Pancreas (tissue), 10 donors: ENCODE results near the gene SORCS3. TPM values are rescaled to one million over a fixed set of nuclear protein-coding genes. Genes with fewer than 3 reads are reported as not detected.

ENCODE experiments used
- ATAC-seq, 4 donors: fragments of 200-7000 bp; cut with Tn5 transposase; one replicate each; pipeline versions ENCODE4 v1.8.0 to v1.9.1; 2020; ENCODE audit warnings: mild to moderate bottlenecking in 4 of 4, moderate library complexity in 4 of 4
- DNase-seq, 6 donors: peaks; one replicate each; pipeline ENCODE4 v3.0.0-alpha.2; 2020
- FAIRE-seq: peaks from 2 replicates; lab custom pipeline; 2012; peaks lifted over from hg19 to GRCh38; lab: Jason Lieb, UNC
- H3K27ac ChIP-seq, 4 donors: fragments of 200-600 bp; sonication (generic); 1 replicate in 3 of 4; 2 replicates in 1 of 4; pipeline versions ENCODE4 v1.5.0 to v1.8.0; 2020
- H3K27me3 ChIP-seq, 4 donors: fragments of 200-600 bp; one replicate each; pipeline ENCODE4 v1.8.0; 2021
- H3K36me3 ChIP-seq, 3 donors: fragments of 200-600 bp; sonication (generic) in 1 of 3; one replicate each; pipeline versions ENCODE4 v1.5.0 to v1.8.0; 2020 to 2021
- H3K4me1 ChIP-seq, 3 donors: fragments of 200-600 bp; one replicate each; pipeline ENCODE4 v1.8.0; 2021
- H3K4me3 ChIP-seq, 4 donors: fragments of 200-600 bp; sonication (generic) in 2 of 4; one replicate each; pipeline versions ENCODE4 v1.5.0 to v1.8.0; 2020 to 2021
- H3K9me3 ChIP-seq, 4 donors: fragments of 200-600 bp; one replicate each; pipeline ENCODE4 v1.8.0; 2021
- WGBS, 2 donors: extraction: QIAGEN DNeasy Blood & Tissue Kit; methylation state at CpG; one replicate each; pipeline ENCODE4 v1.1.7; 2013; 5-methylcytosine and 5-hydroxymethylcytosine counted together
- intact Hi-C, 3 donors: fragments of 100-400 bp; cut with DNase I; formaldehyde crosslinking; loops; one replicate each; pipeline versions ENCODE4 v1.11.1 to v1.14.2; 2022
- polyA plus RNA-seq, 2 donors: library from polyadenylated mRNA; stranded (reverse); fragments of 200-250 nt; gene quantifications; one replicate each; pipeline ENCODE4 v1.2.3, GENCODE V29; 2013
- total RNA-seq, 6 donors: library from RNA; stranded (reverse); fragmentation: NEBNext Ultra II Directional in 4 of 6; extraction: Animal tissue kit (Norgen Biotek cat#: 25700) in 4 of 6; gene quantifications; one replicate each; pipeline versions ENCODE4 v1.2.1 to v1.2.4, GENCODE V29; 2021 to 2023
- TF ChIP-seq, protein P1 (sequence below), 4 donors: fragments of 200-600 bp; sonication (generic) in 3 of 4; IDR thresholded peaks; one replicate each; pipeline versions ENCODE4 v1.5.0 to v1.8.0; 2021; ENCODE audit warnings: antibody characterized with exemption in 4 of 4
- donor health status: healthy with polysubstance abuse.
- donor health status: DM: no; HTN: no; CAD: no; lungs with moderate emphysema.
- donor health status: DM: no; HTN: no; CAD: no.
- donor health status: control.
- donor health status: control.
- donor health status: Bipolar disorder and iron deficiency.
- donor health status: DM: yes; HTN: yes; CAD: no.
- donor health status: DM: no; HTN: no; CAD: no.
- donor health status: DM: no; HTN: no; CAD: no.
- donor health status: DM: yes; HTN: yes; CAD: no.

The SORCS3 gene
- total and polyA plus RNA-seq, 8 donors = 0.02 TPM; not detected in 7

DNA sequence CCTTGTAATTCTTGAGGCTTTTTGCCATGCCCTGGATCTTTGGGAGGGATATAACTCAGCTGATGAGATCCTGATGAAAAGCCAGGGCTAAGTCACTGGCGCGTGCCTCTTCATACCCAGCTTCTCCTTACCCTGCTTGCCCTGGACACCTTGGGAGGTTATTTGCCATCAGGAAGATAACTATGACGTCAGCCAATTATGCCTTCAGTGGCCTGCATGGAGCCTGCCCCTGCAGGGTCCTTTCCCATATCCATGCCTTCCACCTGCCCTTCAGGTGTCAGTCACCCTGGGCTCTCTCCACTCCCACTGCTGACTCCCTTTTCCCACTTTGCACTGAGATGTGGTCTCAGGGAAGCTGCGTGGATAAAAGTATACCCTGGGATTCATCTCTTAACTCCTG, 520.1 kb downstream of the SORCS3 start:
- no peaks in the 10 kb centered on the region for H3K9me3 ChIP-seq
- intact Hi-C loops = no loop called here
- ATAC-seq (no peak), FAIRE-seq (no peak), DNase-seq (no peak)
- H3K36me3 ChIP-seq = no peaks in the 10 kb centered on the region
- no peaks in the 10 kb centered on the region for H3K4me1 ChIP-seq
- H3K4me3 ChIP-seq = no peak overlapping the region
- H3K27me3 ChIP-seq = no peaks in the 10 kb centered on the region
- WGBS, 2 donors = 60 to 75% methylated on average over 4 of the region's 4 CpGs
- TF ChIP-seq, protein P1, sequence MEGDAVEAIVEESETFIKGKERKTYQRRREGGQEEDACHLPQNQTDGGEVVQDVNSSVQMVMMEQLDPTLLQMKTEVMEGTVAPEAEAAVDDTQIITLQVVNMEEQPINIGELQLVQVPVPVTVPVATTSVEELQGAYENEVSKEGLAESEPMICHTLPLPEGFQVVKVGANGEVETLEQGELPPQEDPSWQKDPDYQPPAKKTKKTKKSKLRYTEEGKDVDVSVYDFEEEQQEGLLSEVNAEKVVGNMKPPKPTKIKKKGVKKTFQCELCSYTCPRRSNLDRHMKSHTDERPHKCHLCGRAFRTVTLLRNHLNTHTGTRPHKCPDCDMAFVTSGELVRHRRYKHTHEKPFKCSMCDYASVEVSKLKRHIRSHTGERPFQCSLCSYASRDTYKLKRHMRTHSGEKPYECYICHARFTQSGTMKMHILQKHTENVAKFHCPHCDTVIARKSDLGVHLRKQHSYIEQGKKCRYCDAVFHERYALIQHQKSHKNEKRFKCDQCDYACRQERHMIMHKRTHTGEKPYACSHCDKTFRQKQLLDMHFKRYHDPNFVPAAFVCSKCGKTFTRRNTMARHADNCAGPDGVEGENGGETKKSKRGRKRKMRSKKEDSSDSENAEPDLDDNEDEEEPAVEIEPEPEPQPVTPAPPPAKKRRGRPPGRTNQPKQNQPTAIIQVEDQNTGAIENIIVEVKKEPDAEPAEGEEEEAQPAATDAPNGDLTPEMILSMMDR (IDR thresholded peaks at IDR 0.05) = no peak
- no peak overlapping the region for H3K27ac ChIP-seq

DNA sequence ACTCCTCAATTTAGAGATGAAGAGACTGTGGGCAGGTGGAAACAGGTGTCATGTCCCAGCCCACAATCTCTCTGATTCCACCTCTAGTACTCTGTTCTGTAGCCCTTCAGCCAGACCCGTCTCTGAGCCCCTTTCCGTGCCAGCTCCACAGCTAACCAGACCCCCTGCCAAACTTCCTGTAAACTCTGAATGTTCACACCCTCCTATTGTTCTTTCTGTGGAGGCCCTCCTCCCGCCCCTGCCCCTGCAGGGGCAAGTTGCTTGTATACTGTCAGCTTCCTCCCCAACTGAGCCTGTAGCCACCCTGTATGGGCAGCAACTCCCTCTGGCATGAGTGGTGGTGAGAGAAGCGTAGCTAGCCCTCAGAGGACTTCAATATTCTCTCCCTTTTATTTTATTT, 520.7 kb downstream of the SORCS3 start:
- Histone ChIP-seq H3K27me3 (no peaks in the 10 kb centered on the region), H3K36me3 (no peaks in the 10 kb centered on the region), H3K9me3 (no peaks in the 10 kb centered on the region), H3K27ac (no peak overlapping the region), H3K4me1 (no peaks in the 10 kb centered on the region), H3K4me3 (no peak overlapping the region)
- intact Hi-C loops = no loop called here
- TF ChIP-seq, protein P1 (IDR thresholded peaks at IDR 0.05) = no peak
- FAIRE-seq (no peak), DNase-seq (no peak), ATAC-seq (no peak)
- 30% methylated on average over 4 of the region's 4 CpGs for WGBS, 2 donors

DNA sequence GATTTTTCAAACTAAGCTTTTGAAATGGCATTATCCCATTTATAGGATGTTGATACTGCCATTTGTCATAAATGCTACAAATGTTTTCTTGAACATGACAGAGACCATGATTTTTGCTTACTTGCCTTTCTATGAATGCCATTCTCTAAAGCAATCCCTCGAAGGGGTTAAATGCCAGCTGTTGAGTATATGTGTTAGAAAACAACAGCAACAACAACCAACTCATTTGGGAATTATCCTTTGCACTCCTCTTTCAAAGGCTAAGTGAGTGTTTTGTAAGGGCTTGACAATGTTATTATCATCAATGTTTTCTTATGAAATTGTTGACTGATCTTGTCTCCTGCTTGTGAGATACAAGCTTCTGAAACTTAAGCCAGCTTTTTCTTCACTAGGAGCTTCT, 529.4 kb downstream of the SORCS3 start:
- DNase-seq (no peak), ATAC-seq (no peak), FAIRE-seq (no peak)
- TF ChIP-seq, protein P1 (IDR thresholded peaks at IDR 0.05) = no peak
- H3K27me3 ChIP-seq = no peaks in the 10 kb centered on the region
- H3K4me1 ChIP-seq = no peaks in the 10 kb centered on the region
- 19 to 31% methylated on average over 1 of the region's 1 CpG for WGBS, 2 donors
- H3K9me3 ChIP-seq = no peaks in the 10 kb centered on the region
- intact Hi-C loops = no loop called here
- no peak overlapping the region for H3K27ac ChIP-seq
- H3K36me3 ChIP-seq = no peaks in the 10 kb centered on the region
- H3K4me3 ChIP-seq = no peak overlapping the region

DNA sequence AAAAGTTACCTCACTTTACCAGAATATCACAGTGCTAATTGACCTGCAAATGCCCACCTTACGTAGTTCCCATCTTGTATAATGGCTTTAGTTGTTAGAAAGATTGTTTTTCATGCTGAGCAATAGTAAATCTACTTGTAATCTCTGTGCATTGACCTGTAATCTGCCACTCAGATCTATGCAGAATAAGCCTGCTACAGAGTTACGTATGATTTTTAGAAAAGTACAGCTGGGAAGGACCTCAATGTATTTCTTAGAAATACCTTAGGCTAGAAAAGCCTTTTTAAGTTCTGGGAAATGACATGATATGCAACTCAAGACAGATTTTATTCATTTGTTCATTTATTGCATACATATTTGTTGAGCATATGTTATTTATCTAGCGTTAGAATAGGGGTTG, 530.9 kb downstream of the SORCS3 start:
- DNase-seq (no peak), FAIRE-seq (no peak), ATAC-seq (no peak)
- Histone ChIP-seq H3K27ac (no peak overlapping the region), H3K4me3 (no peak overlapping the region), H3K9me3 (no peaks in the 10 kb centered on the region), H3K36me3 (no peaks in the 10 kb centered on the region), H3K4me1 (no peaks in the 10 kb centered on the region), H3K27me3 (no peaks in the 10 kb centered on the region)
- intact Hi-C loops = no loop called here
- 72 to 83% methylated on average over 3 of the region's 3 CpGs for WGBS, 2 donors
- TF ChIP-seq, protein P1 (IDR thresholded peaks at IDR 0.05) = no peak

DNA sequence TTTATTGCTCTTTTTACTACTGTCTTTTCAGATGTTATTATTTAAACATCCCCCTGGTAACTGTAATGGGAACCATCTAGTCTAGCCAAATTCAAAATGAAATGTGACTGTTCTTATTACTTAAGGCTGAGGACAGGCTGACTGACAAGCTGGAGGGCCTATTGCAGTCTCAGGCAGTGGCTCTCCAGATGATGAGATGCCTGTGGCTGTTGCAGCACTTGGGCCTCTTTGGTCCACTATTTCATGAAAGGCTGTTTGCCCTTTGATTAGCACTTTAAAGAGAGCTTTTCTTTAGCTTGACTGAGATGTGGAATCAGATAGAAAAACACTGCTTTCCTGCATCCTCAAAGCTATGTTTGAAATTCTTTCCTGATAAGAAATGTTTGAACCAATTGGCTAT, 540.5 kb downstream of the SORCS3 start:
- no peaks in the 10 kb centered on the region for H3K27me3 ChIP-seq
- H3K27ac ChIP-seq = no peak overlapping the region
- H3K36me3 ChIP-seq = no peaks in the 10 kb centered on the region
- no peak overlapping the region for H3K4me3 ChIP-seq
- intact Hi-C loops = no loop called here
- no peaks in the 10 kb centered on the region for H3K4me1 ChIP-seq
- FAIRE-seq (no peak), DNase-seq (no peak), ATAC-seq (no peak)
- H3K9me3 ChIP-seq = no peaks in the 10 kb centered on the region
- TF ChIP-seq, protein P1 (IDR thresholded peaks at IDR 0.05) = no peak
